Sigmoid colon (tissue), 4 donors: Measurements from ENCODE around the gene MOCS1.

Experiments
- CTCF ChIP-seq, 4 experiments: fragments of 450-650 bp in 3 of 4; fragments of 200-600 bp in 1 of 4; IDR thresholded peaks; one replicate each; pipeline ENCODE4 v1.5.1; 2016 to 2019; ENCODE audit warnings: antibody characterized with exemption in 4 of 4, mild to moderate bottlenecking in 3 of 4, moderate library complexity in 2 of 4
- POLR2A ChIP-seq, 2 donors: fragments of 450-650 bp; IDR thresholded peaks; one replicate each; pipeline ENCODE4 v1.6.1; 2016; ENCODE audit warnings: antibody characterized with exemption in 2 of 2, mild to moderate bottlenecking in 2 of 2, moderate library complexity in 2 of 2
- POLR2AphosphoS5 ChIP-seq, 4 donors: sonication (generic); formaldehyde crosslinking; IDR thresholded peaks; one replicate each; pipeline ENCODE4 v1.6.1; 2017; ENCODE audit warnings: antibody characterized with exemption in 4 of 4

DNA sequence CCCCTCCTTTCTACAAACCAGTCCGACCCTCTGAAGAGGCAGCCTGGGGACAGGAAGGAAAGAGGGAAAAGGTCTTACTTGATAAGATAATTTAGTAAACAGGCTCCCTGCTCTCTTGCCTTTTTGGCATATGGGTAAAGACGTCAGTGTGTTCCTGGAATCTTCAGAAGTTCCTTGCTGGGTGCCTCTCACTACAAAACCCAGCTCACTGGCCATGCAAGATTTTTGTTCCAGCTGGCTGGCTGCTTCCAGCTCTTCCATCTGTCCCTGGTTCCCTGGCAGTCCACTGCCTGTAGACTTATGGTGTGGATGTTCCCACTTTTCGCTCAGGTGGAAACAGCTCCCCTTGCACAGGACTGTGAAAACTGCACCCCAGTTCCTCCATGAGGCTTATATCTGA, 57.4 kb downstream of the MOCS1 start:
- TF ChIP-seq POLR2A (IDR thresholded peaks at IDR 0.05): no peak
- TF ChIP-seq CTCF (IDR thresholded peaks at IDR 0.05): no peak
- TF ChIP-seq POLR2AphosphoS5 (IDR thresholded peaks at IDR 0.05): no peak
